Endothelial cell of umbilical vein (primary cell): ENCODE measurements around the gene CIPC. TPM values are rescaled to one million over a fixed set of nuclear protein-coding genes. Genes with fewer than 3 reads are reported as not detected.

Source experiments
- BruUV-seq: library from RNA; stranded (reverse); fragments of 400-500 nt; replicated peaks from 2 replicates; lab custom pipeline; 2021; lab: Mats Ljungman, UMichigan
- CTCF ChIA-PET: fragments of 300-600, 350-600 bp; sonication (Branson Sonifier 250); formaldehyde crosslinking; loops from one replicate; lab custom pipeline; 2021; ENCODE audit warnings: antibody characterized with exemption, inconsistent platforms; lab: Charles Lee
- POLR2A ChIA-PET: fragments of 300-600, 350-600 bp; sonication (Branson Sonifier 250); formaldehyde crosslinking; loops from one replicate; lab custom pipeline; 2021; ENCODE audit warnings: antibody characterized with exemption, inconsistent platforms; lab: Charles Lee
- DNase-seq: peaks from one replicate; pipeline ENCODE4 v3.0.0-alpha.2; 2011; ENCODE audit warnings: low read depth, low spot score
- FAIRE-seq: peaks from 2 replicates; lab custom pipeline; 2011; peaks lifted over from hg19 to GRCh38; lab: Jason Lieb, UNC
- H2AFZ ChIP-seq: 2 replicates; pipeline ENCODE4 v1.6.0; 2012; ENCODE audit warnings: low read depth, low read length, control low read depth, inconsistent platforms
- H3K27ac ChIP-seq: 2 replicates; pipeline ENCODE4 v1.5.1; 2011; ENCODE audit warnings: low read depth, mild to moderate bottlenecking, control low read depth, low read length, moderate library complexity; ENCODE audit not compliant: insufficient read depth
- H3K27me3 ChIP-seq, 2 experiments: 2 replicates each; pipeline versions ENCODE4 v1.6.0 to v1.6.1; 2011; ENCODE audit warnings: low read length in 2 of 2, mixed read lengths in 1 of 2; ENCODE audit not compliant: control insufficient read depth in 2 of 2, insufficient read depth in 2 of 2
- H3K36me3 ChIP-seq, 2 experiments: 2 replicates in 1 of 2; 3 replicates in 1 of 2; pipeline ENCODE4 v1.5.1; 2011; ENCODE audit warnings: low read length in 2 of 2, mild to moderate bottlenecking in 1 of 2, moderate library complexity in 1 of 2; ENCODE audit not compliant: control insufficient read depth in 2 of 2, insufficient read depth in 2 of 2; ENCODE audit errors: extremely low read depth in 1 of 2
- H3K4me1 ChIP-seq: 3 replicates; pipeline ENCODE4 v1.5.1; 2011; ENCODE audit warnings: mild to moderate bottlenecking, low read length; ENCODE audit not compliant: control insufficient read depth, insufficient read depth; ENCODE audit errors: extremely low read depth
- H3K4me2 ChIP-seq: 2 replicates; pipeline ENCODE4 v1.6.1; 2011; ENCODE audit warnings: low read length, control low read depth, mixed read lengths; ENCODE audit not compliant: insufficient read depth
- H3K4me3 ChIP-seq, 3 experiments: fragments of 200-600 bp in 1 of 3; sonication (generic), shearing (Covaris generic) in 1 of 3; replicated peaks in 1 of 3; 2 replicates each; pipeline ENCODE4 v1.5.1; 2011 to 2016; ENCODE audit warnings: control low read depth in 3 of 3, low read length in 3 of 3, mild to moderate bottlenecking in 2 of 3, inconsistent platforms in 1 of 3, low read depth in 1 of 3, moderate library complexity in 1 of 3; ENCODE audit not compliant: insufficient read depth in 1 of 3
- H3K79me2 ChIP-seq: 2 replicates; pipeline ENCODE4 v1.6.0; 2012; ENCODE audit warnings: low read length, inconsistent platforms; ENCODE audit not compliant: control insufficient read depth, insufficient read depth
- H3K9ac ChIP-seq: replicated peaks from 2 replicates; pipeline ENCODE3; 2011; ENCODE audit warnings: low read length, control low read depth; ENCODE audit not compliant: insufficient read depth; ENCODE audit errors: extremely low read depth
- H3K9me1 ChIP-seq: replicated peaks from 3 replicates; pipeline ENCODE4 v1.6.0; 2011; ENCODE audit warnings: mild to moderate bottlenecking, low read length; ENCODE audit not compliant: control insufficient read depth, insufficient read depth; ENCODE audit errors: extremely low read depth
- H3K9me3 ChIP-seq: replicated peaks from 2 replicates; pipeline ENCODE4 v1.5.1; 2012; ENCODE audit warnings: low read length, inconsistent platforms; ENCODE audit not compliant: control insufficient read depth, insufficient read depth
- H4K20me1 ChIP-seq: replicated peaks from 2 replicates; pipeline ENCODE3; 2011; ENCODE audit warnings: mild to moderate bottlenecking, low read length; ENCODE audit not compliant: control insufficient read depth, insufficient read depth; ENCODE audit errors: extremely low read depth
- CTCF ChIP-seq, 2 donors: IDR thresholded peaks; 1 replicate in 1 of 2; 2 replicates in 1 of 2; pipeline ENCODE4 v1.5.1; 2011; ENCODE audit warnings: low read length in 2 of 2, mild to moderate bottlenecking in 2 of 2, moderate library complexity in 2 of 2, control low read depth in 1 of 2, inconsistent platforms in 1 of 2, low read depth in 1 of 2; ENCODE audit not compliant: insufficient read depth in 1 of 2; ENCODE audit errors: extremely low read depth in 1 of 2
- EZH2 ChIP-seq: IDR thresholded peaks from 2 replicates; pipeline ENCODE4 v1.6.1; 2012; ENCODE audit warnings: borderline replicate concordance, low read depth, mild to moderate bottlenecking, moderate library complexity, low read length, inconsistent platforms; ENCODE audit not compliant: severe bottlenecking
- FOS ChIP-seq: IDR thresholded peaks from 2 replicates; pipeline ENCODE4 v1.6.1; 2011; ENCODE audit warnings: mild to moderate bottlenecking, low read length, moderate library complexity, borderline replicate concordance; ENCODE audit not compliant: insufficient read depth
- GATA2 ChIP-seq: IDR thresholded peaks from 2 replicates; pipeline ENCODE4 v1.7.0; 2011; ENCODE audit warnings: low read depth, mild to moderate bottlenecking, moderate library complexity, mixed read lengths, low read length; ENCODE audit not compliant: insufficient read length, insufficient read depth
- JUN ChIP-seq: IDR thresholded peaks from 2 replicates; pipeline ENCODE4 v1.6.1; 2011; ENCODE audit warnings: borderline replicate concordance, low read depth; ENCODE audit not compliant: insufficient read length, insufficient read depth
- MAX ChIP-seq: IDR thresholded peaks from 2 replicates; pipeline ENCODE4 v1.6.1; 2011; ENCODE audit not compliant: insufficient read depth, insufficient read length
- MYC ChIP-seq: IDR thresholded peaks from one replicate; pipeline ENCODE4 v1.6.1; 2011; ENCODE audit warnings: mild to moderate bottlenecking, low read depth, low read length
- POLR2A ChIP-seq: IDR thresholded peaks from 2 replicates; pipeline ENCODE4 v1.6.1; 2012; ENCODE audit warnings: low read depth, mild to moderate bottlenecking, control low read depth, low read length
- POLR2AphosphoS5 ChIP-seq: IDR thresholded peaks from 2 replicates; pipeline ENCODE4 v1.6.1; 2012; ENCODE audit warnings: low read depth, mild to moderate bottlenecking, control low read depth, low read length, moderate library complexity; ENCODE audit not compliant: insufficient read depth
- dilution Hi-C: fragments of 300-500 bp; cut with MboI; formaldehyde crosslinking; loops from one replicate; pipeline ENCODE4 v1.15.0; 2019; ENCODE audit warnings: low sequenced_read_pairs; ENCODE audit not compliant: extremely low pct_ligation_motif_present
- intact Hi-C: fragments of 100-400 bp; cut with micrococcal nuclease; formaldehyde crosslinking; loops from one replicate; pipeline ENCODE4 v1.10.0; 2022
- polyA plus RNA-seq, 4 experiments: library from polyadenylated mRNA; depleted of rRNA in 3 of 4; stranded (reverse) in 3 of 4; unstranded in 1 of 4; fragments of >200 nt; gene quantifications; 2 replicates each; pipeline versions ENCODE4 v1.2.1 to v1.2.3, GENCODE V29; 2011 to 2012; ENCODE audit warnings: missing spikeins in 1 of 4
- total RNA-seq: library from RNA; stranded (reverse); gene quantifications from 2 replicates; pipeline ENCODE4 v1.2.3, GENCODE V29; 2021

CIPC gene
- total and polyA plus RNA-seq, 2 donors (not counting 3 experiments of a cell fraction or from before 2014, with no cell fraction given), result 8.8 to 17.4 TPM

GRCh38 chr14:77155083-77155482, 57.0 kb downstream of the CIPC start:
- no peaks in the 10 kb centered on the region for H3K4me1 ChIP-seq
- no peak overlapping the region for H3K27ac ChIP-seq
- intact Hi-C loops (loop anchor here (10.0 kb wide), 1 partner anchor 400 kb away; no protein-coding TSS in a partner anchor), dilution Hi-C loops (no loop called here)
- ChIA-PET CTCF (interaction anchor here (2.0 to 8.9 kb wide), 2 partner anchors 8 to 160 kb away, joined by 6 to 212 read pairs; no protein-coding TSS in a partner anchor), POLR2A (no interaction called here)
- DNase-seq (no peak), FAIRE-seq (no peak)
- H3K9ac ChIP-seq, result no peak overlapping the region
- H3K4me3 ChIP-seq, result no peak overlapping the region
- H2AFZ ChIP-seq, result no peak overlapping the region
- H3K4me2 ChIP-seq, result no peak overlapping the region
- no TSS peak for BruUV-seq
- no peaks in the 10 kb centered on the region for H3K9me3 ChIP-seq
- no peaks in the 10 kb centered on the region for H3K9me1 ChIP-seq
- H4K20me1 ChIP-seq, result no peaks in the 10 kb centered on the region
- H3K27me3 ChIP-seq, result peaks cover 9 to 10% of the 10 kb centered on the region in 2 experiments
- H3K79me2 ChIP-seq, result no peaks in the 10 kb centered on the region
- no peaks in the 10 kb centered on the region for H3K36me3 ChIP-seq
- TF ChIP-seq JUN, result no peak
- no peak for TF ChIP-seq CTCF (IDR thresholded peaks at IDR 0.05; ENCODE audit: extremely low read depth in 1 of 2, insufficient read depth in 1 of 2, low read depth in 1 of 2, low read length in 2 of 2)
- TF ChIP-seq POLR2AphosphoS5, result no peak
- no peak for TF ChIP-seq POLR2A
- TF ChIP-seq MAX, result no peak
- TF ChIP-seq MYC, result no peak
- no peak for TF ChIP-seq EZH2
- no peak for TF ChIP-seq GATA2
- TF ChIP-seq FOS, result no peak
